ENCODE data around the gene ZNF486.
"Not testable (repeated sequence)": the region's sequence is repeated elsewhere in the genome, so short reads cannot be mapped to it uniquely, and the experiment has no call there.

The ZNF486 gene
- total RNA-seq, result 8.2 to 20.7 reads per million in 2 donors

DNA sequence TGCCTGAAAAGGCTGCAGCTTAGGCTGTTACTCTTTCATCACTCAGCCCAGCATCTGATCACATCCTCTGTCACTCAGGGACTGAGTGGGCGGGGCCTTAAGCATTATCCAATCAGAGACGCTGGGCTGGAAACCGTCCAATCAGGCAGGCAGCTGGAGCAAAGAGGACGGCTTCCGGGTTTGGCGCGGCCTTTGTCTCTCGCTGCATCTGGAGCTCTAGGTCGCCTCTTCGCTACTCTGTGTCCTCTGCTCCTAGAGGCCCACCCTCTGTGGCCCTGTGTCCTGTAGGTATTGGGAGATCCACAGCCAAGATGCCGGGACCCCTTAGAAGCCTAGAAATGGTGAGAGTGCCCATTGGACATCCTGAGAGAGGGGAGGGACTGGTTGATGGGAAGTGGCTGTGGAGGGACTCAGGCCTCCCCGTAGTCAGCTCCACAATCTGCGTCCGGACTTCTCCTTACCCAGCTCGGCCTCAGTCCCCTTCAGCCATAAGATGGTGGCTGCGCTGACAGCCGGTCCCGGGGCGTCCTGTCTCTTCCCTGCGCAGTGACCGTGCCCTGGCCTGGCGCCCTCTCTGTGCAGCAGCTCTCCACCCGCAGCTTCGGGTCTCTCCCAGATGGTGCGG, at the start of gene ZNF486:
TSS of gene ZNF486 (plus strand) at position 195 of the 625 bp plus-strand sequence. CDS start at position 312, 117 bp downstream.
- peak; percentile 88 for DNase-seq

DNA sequence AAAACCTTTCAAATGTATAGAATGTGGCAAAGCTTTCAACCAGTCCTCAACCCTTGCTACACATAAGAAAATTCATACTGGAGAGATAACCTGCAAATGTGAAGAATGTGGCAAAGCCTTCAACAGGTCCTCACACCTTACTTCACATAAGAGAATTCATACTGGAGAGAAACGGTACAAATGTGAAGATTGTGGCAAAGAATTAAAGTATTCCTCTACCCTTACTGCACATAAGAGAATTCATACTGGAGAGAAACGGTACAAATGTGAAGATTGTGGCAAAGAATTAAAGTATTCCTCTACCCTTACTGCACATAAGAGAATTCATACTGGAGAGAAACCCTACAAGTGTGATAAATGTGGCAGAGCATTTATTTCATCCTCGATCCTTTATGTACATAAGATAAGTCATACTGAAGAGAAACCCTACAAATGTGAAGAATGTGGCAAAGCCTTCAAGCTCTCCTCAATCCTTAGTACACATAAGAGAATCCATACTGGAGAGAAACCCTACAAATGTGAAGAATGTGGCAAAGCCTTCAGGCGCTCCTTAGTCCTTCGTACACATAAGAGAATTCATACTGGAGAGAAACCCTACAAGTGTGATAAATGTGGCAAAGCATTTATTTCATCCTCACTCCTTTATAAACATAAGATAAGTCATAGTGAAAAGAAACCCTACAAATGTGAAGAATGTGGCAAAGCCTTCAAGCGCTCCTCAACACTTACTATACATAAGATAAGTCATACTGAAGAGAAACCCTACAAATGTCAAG, 48.8 kb upstream of the ZNF486 start:
- not testable (repeated sequence) for DNase-seq

DNA sequence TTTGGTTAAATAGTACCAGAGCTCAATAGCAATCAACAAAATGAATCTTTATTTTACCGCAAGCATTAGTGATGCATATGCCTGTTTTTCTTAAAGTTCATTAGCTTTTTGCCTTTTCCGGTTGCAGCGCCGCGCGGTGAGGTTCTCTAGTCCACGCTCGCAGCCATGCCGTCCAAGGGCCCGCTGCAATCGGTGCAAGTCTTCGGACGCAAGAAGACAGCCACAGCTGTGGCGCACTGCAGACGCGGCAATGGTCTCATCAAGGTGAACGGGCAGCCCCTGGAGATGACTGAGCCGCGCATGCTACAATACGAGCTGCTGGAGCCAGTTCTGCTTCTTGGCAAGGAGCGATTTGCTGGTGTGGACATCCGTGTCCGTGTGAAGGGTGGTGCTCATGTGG, 42.1 kb upstream of the ZNF486 start:
- DNase-seq, result no peak

DNA sequence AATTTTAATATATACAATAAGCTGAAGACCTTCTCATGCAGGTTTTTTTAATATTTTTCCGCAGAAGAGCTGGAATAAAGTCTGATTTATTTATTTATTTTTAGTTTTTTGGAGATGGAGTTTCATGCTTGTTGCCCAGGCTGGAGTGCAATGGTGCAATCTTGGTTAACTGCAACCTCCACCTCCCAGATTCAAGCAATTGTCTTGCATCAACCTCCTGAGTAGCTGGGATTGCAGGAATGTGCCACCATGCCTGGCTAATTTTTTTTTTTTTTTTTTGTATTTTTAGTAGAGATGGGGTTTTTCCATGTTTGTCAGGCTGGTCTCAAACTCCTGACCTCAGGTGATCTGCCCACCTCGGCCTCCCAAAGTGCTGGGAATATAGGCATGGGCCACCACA, 34.1 kb upstream of the ZNF486 start:
- not testable (repeated sequence) for DNase-seq

DNA sequence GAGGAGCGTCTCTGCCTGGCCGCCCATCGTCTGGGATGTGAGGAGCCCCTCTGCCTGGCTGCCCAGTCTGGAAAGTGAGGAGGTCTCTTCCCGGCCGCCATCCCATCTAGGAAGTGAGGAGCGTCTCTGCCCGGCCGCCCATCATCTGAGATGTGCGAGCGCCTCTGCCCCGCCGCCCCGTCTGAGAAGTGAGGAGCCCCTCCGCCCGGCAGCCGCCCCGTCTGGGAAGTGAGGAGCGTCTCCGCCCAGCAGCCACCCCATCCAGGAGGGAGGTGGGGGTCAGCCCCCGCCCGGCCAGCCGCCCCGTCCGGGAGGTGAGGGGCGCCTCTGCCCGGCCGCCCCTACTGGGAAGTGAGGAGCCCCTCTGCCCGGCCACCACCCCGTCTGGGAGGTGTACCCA, 29.3 kb upstream of the ZNF486 start:
- DNase-seq, result not testable (repeated sequence)

DNA sequence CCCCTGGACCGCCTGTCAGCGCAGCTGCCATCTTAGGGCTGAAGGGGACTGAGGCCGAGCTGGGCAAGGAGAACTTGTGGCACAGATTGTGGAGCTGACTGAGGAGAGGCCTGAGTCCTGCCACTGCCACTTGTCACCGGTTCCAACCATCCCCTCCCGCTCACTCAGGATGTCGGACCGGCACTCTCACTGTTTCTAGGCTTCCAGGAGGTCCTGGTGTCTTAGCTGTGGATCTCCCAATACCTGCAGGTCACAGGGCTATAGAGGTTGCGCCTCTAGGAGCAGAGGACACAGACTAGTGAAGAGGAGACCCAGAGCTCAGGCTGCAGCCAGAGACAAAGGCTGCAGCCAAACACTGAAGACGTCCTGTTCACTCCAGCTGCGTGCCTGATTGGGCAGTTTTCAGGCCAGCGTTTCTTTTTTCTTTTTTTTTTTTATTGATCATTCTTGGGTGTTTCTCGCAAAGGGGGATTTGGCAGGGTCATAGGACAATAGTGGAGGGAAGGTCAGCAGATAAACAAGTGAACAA, 15.3 kb upstream of the ZNF486 start:
- DNase-seq, result no peak

DNA sequence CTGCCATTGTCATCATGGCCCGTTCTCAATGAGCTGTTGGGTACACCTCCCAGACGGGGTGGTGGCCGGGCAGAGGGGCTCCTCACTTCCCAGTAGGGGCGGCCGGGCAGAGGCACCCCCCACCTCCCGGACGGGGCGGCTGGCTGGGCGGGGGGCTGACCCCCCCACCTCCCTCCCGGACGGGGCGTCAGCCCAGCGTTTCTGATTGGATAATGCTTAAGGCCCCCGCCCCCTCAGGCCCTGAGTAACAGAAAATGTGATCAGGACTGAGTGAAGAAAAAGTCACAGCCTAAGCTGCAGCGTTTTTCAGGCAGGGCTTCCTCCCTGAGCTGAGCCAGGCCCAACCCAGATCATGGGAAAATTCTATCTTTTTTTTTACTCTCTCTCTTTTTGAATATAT, 14.5 kb upstream of the ZNF486 start:
- DNase-seq, result not testable (repeated sequence)

DNA sequence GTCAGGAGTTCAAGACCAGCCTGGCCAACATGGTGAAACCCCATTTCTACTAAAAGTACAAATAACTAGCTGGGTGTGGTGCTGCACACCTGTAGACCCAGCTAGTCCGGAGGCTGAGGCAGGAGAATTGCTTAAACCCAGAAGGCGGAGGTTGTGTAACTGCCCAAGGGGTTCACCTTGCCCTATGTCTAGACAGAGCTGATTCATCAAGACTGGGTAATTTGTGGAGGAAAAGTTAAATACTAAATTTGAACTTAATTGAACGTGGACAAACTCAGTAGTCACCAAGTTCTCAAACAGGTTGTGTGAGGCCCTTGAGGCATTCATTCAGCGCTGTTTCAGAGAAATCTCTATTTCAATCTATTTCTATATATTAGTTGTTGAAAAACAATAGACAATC, 13.7 kb upstream of the ZNF486 start:
- DNase-seq, result no peak

DNA sequence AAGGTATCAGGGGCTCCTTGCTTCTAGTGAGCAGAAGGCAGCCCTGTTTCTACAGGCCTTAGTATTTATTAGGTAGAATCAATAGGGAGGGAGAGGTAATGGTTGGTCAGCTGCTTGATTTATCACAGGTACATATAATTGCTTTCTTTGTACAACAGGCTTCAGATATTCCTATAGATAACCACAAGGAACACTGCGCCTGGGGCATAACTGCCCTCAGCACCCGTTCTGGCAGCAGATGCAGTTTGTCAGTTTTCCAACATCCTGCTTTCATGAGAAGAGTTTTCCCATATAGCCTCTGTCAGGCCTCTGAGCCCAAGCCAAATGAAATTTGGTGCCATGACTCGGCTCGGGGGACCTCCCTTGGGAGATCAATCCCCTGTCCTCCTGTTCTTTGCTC, 12.4 kb upstream of the ZNF486 start:
- no peak for DNase-seq

DNA sequence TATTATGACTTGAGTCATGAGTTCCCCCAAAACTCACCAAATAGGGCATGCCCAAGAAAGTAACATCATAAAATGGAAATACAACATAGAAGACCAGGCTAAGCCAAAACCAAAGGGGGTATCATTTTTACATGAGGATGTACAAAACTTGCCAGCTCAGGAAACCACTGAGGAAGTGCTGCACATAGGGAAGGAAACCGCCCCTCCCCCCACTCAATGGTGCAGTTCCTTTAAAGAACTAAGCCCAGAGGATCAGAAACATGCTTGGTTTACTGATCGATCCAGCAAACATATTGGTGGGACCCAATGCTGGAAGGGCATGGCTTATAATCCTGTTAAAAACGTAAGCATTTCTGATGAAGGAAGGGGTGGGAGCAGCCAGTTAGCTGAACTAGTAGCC, 4.2 kb upstream of the ZNF486 start:
- peak; percentile 14 for DNase-seq

DNA sequence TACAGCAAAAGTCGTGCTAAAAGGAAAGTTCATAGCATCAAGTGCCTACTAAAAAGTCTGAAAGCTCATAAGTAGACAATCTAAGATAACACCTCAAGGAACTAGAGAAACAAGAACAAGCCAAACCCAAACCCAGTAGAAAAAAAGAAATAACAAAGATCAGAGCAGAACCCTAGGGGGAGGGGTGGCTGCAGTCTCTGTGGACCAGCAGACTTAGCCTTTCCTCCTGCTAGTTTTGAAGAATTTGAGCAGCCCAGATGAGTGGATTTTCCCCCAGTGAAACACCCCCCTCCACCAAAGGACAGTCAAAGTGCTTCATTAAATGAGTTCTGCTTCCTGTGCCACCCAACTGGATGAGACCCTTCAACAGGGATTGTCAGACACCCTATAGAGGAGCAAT, 2.6 kb upstream of the ZNF486 start:
- no peak for DNase-seq

DNA sequence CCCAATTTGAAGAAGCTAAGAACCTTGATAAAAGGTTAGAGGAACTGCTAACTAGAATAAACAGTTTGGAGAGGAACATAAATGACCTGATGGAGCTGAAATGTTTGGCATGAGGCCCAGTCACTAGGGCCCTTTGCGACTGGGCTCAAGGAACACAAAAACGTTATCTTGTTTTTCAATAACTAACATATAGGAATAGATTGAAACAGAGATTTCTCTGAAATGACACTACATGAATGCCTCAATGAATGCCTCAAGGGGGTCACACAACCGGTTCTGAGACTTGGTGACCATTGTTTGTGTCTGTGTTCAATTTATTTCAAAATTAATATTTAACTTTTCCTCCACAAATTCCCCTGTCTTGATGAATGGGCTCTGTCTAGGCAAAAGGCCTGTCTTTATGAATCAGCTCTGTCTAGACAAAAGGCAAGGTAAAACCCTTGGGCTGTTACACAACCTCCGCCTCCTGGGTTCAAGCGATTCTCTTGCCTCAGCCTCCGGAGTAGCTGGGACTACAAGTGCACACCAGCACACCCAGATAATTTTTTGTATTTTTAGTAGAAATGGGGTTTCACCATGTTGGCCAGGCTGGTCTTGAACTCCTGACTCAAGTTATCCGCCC, 932 bp upstream of the ZNF486 start:
- no peak for DNase-seq

DNA sequence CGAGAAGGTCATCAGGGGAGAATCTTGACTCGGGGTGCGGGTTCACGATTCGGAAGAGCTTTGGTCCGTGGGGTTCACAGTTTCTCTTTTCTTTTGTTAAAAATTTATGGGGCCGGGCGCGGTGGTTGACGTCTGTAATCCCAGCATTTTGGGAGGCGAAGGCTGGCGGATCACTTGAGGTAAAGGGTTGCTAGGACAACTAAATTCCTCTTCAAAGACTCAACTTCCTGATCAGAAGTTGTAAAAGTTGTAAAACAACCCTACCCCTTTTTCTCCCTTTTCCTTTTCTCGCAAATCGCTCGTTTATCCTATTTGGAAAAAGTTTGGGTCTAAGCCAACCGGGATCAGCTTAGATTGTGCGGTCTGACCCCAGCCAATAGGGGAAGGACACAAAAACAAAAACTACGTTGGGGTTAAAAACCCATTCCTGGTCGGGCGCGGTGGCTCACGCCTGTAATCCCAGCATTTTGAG, 673 bp downstream of the ZNF486 start:
- DNase-seq, result no peak

DNA sequence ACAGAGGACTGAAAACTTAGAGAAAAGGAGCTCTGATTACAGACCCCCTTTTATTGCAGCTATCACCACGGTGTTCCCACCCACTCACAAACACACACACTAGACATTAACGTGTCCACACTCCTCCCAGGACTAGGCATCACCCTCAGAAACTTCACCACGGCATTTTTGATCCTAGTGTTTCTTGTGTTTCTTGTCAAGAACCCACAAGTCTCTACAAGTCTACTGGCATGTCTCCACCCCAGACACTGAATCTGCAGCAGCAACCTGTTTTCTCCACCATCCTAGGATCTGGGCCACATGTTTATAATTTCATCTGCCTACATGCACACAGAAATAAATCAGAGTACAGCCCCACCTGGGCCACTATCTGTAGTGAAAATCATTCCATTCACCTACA, 4.3 kb downstream of the ZNF486 start:
- DNase-seq, result no peak

DNA sequence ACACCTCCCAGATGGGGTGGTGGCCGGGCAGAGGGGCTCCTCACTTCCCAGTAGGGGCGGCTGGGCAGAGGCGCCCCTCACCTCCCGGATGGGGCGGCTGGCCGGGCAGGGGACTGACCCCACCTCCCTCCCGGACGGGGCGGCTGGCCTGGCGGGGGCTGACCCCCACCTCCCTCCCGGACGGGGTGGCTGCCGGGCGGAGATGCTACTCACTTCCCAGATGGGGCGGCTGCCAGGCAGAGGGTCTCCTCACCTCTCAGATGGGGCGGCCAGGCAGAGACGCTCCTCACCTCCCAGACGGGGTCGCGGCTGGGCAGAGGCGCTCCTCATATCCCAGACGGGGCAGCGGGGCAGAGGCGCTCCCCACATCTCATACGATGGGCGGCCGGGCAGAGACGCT, 8.8 kb downstream of the ZNF486 start:
- DNase-seq, result not testable (repeated sequence)

DNA sequence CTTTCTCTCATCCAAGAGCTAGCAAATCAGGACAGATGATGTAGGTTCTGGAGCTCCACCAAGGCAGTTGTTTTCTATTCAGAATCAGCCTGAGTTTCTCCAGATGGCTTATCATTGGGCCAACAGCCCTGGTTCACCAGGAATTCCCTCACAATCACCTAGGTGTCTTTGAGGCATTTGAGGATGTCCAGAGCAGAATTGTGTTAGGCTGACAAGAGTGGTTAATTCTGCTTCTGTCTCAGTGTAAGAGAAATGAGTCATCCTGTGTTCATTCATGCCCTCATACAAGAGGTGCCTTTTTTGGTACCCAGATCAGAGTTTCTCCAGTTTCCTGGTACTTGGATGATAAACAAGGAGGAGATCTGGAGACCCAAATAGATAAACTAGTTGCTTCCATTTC, 12.9 kb downstream of the ZNF486 start:
- DNase-seq, result not testable (repeated sequence)

DNA sequence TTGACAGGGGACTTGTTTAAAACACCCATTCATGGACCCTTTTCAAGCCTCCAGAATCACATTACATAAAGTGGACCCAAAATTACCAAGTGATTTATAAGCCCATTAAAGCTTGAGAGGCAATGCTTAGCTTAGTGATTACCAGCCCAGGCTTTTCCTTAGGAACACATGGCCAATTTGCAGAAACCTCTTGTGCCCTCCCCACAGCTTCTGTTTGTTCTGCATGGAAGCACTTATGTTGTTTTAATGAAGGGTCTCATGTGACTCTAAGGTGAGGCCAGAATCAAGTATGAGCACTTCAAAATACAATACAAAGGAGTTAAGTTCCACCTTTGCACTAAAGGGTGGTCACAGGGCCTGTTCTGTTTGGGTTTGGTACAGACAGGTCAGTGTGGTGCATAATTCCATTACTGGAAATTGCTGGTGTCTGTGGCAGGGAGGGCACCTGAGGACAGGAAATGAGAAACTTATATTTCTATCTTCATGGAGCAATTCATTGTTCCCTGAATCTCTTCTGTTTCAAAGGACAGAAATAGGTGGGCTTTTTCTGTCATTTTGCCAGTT, 15.3 kb downstream of the ZNF486 start:
- DNase-seq, result no peak

DNA sequence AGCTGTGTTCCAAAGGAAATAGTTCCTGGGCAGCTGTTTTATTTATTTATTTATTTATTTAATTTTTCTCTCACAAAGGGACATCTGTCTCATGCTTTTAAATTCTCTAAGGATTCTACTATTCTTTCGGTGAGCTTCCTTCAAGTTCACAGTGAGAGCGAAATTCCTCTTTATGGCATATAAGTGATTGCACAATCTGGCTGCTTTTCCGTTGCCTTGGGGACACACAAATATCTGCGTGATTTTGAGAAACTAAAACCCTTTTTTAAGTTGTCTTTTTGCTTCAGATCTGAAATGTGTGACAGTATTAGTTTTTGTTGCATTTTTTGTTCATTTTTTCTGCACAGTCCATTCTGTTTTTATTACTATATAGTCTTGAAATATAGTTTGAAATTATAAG, 19.2 kb downstream of the ZNF486 start:
- DNase-seq, result no peak

DNA sequence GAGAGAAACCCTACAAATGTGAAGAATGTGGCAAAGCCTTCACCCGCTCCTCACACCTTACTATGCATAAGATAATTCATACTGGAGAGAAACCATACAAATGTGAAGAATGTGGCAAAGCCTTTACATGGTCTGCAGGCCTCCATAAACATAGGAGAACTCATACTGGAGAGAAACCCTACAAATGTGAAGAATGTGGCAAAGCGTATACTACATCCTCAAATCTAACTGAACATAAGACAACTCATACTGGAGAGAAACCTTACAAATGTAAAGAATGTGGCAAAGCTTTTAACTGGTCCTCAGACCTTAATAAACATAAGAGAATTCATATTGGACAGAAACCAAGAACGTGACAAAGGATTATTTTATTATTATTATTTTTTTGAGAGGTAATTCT, 30.7 kb downstream of the ZNF486 start:
- no peak for DNase-seq

DNA sequence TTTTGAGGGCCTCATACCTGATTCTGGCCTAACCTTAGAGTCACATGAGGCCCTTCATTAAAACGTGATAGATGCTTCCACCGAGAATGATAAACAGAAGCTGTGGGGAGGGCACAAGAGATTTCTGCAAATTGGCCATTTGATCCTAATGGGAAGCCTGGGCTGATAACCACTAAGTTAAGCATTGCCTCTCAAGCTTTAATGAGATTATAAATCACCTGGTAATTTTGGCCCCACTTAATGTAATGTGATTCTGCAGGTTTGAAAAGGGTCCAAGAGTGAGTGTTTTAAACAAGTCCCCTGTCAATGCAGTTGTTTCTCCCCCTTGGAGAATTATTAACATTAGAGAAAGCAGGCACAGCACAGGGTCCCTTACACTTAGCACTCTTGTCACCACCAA, 42.0 kb downstream of the ZNF486 start:
- no peak for DNase-seq

DNA sequence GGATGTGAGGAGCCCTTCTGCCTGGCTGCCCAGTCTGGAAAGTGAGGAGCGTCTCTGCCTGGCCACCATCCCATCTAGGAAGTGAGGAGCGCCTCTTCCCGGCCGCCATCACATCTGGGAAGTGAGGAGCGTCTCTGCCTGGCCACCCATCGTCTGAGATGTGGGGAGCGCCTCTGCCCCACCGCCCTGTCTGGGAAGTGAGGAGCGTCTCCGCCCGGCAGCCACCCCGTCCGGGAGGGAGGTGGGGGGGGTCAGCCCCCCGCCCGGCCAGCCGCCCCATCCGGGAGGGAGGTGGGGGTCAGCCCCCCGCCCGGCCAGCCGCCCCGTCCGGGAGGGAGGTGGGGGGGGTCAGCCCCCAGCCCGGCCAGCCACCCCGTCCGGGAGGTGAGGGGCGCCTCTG, 47.4 kb downstream of the ZNF486 start:
- DNase-seq, result not testable (repeated sequence)

DNA sequence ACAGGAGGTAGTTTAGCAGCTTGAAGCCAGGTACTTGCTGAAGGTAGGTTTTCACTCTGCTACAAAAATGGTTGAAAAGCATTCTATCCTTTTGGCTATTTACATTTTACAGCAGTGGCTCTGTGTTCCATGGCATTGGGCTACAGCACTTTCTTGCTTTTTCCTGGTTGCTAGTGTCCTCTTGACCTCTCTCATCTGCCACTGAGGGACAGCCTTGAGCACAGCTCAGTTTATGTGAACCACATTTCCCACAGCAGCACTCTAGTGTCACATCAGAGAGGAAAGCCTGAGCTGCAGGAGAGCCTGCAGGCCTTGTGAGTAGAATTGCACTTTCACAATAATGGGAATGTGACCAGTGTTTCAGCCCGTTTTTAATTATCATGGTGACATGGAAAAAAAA, 54.6 kb downstream of the ZNF486 start:
- not testable (repeated sequence) for DNase-seq

DNA sequence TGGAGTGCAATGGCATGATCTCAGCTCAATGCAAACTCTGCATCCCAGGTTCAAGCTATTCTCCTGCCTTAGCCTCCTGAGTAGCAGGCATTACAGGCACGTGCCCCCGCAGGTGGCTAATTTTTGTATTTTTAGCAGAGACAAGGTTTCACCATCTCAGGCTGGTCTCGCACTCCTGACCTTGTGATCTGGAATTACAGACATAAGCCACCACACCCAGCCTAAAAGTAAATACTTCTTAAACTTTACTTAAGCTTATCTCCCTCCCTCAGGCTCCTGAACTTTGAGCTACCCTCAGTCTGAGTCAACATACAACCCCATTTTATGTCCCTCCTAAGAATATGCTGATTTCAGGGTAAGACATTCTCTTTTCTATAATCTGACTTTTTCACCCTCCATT, 66.1 kb downstream of the ZNF486 start:
- DNase-seq, result no peak
